Measurements from ENCODE around the gene SHH. TPM values are rescaled to one million over a fixed set of nuclear protein-coding genes. Genes with fewer than 3 reads are reported as not detected.

The SHH gene
- total and polyA plus RNA-seq, 7 experiments from 2014 or later: not detected

GRCh38 chr7:155836216-155837125 lies 24.2 kb upstream of the SHH start:
- H3K9me3 Mint-ChIP-seq: no peaks in the 10 kb centered on the region
- H3K36me3 ChIP-seq (ENCODE audit: control insufficient read depth in 2 of 3, insufficient read depth in 3 of 3, low read length in 3 of 3): no peaks in the 10 kb centered on the region
- H3K4me1 ChIP-seq (ENCODE audit: control insufficient read depth in 2 of 2, insufficient read depth in 2 of 2, low read length in 2 of 2): no peaks in the 10 kb centered on the region
- ATAC-seq (no peak), DNase-seq (no peak)
- CTCF ChIA-PET: no interaction called here
- H3K27ac ChIP-seq (ENCODE audit: low read depth, low read length): no peak overlapping the region
- H3K4me1 Mint-ChIP-seq: no peaks in the 10 kb centered on the region
- intact Hi-C loops (cut with micrococcal nuclease): no loop called here
- no peak overlapping the region for H3K4me3 ChIP-seq (ENCODE audit: low read length)
- no peaks in the 10 kb centered on the region for H3K9me3 ChIP-seq (ENCODE audit: control insufficient read depth in 2 of 3, low read length in 3 of 3)
- H3K27me3 Mint-ChIP-seq: peaks cover 0 to 5% (median 3%) of the 10 kb centered on the region in 5 donors
- POLR2A ChIA-PET: no interaction called here
- no peaks in the 10 kb centered on the region for H3K36me3 Mint-ChIP-seq
- H3K27ac Mint-ChIP-seq: no peak overlapping the region
- H3K27me3 ChIP-seq (ENCODE audit: control insufficient read depth in 2 of 2, insufficient read depth in 2 of 2, low read length in 2 of 2): no peaks in the 10 kb centered on the region
- no peak overlapping the region for H3K4me3 Mint-ChIP-seq

GRCh38 chr7:155835446-155836215 lies 23.4 kb upstream of the SHH start:
- Mint-ChIP-seq H3K27ac (no peak overlapping the region), H3K9me3 (no peaks in the 10 kb centered on the region), H3K4me1 (no peaks in the 10 kb centered on the region), H3K4me3 (no peak overlapping the region), H3K36me3 (no peaks in the 10 kb centered on the region), H3K27me3 (peaks cover 0 to 5% (median 3%) of the 10 kb centered on the region in 5 donors)
- Histone ChIP-seq H3K9me3 (ENCODE audit: control insufficient read depth in 2 of 3, low read length in 3 of 3) (no peaks in the 10 kb centered on the region), H3K36me3 (ENCODE audit: control insufficient read depth in 2 of 3, insufficient read depth in 3 of 3, low read length in 3 of 3) (no peaks in the 10 kb centered on the region), H3K27ac (ENCODE audit: low read depth, low read length) (no peak overlapping the region), H3K27me3 (ENCODE audit: control insufficient read depth in 2 of 2, insufficient read depth in 2 of 2, low read length in 2 of 2) (no peaks in the 10 kb centered on the region), H3K4me3 (ENCODE audit: low read length) (no peak overlapping the region), H3K4me1 (ENCODE audit: control insufficient read depth in 2 of 2, insufficient read depth in 2 of 2, low read length in 2 of 2) (no peaks in the 10 kb centered on the region)
- ATAC-seq (no peak), DNase-seq (no peak)
- intact Hi-C loops (cut with micrococcal nuclease): no loop called here
- CTCF ChIA-PET: no interaction called here
- POLR2A ChIA-PET: no interaction called here

GRCh38 chr7:155834486-155835048 lies 22.3 kb upstream of the SHH start:
- Histone ChIP-seq H3K9me3 (ENCODE audit: control insufficient read depth in 2 of 3, low read length in 3 of 3) (no peaks in the 10 kb centered on the region), H3K4me3 (ENCODE audit: low read length) (no peak overlapping the region), H3K36me3 (ENCODE audit: control insufficient read depth in 2 of 3, insufficient read depth in 3 of 3, low read length in 3 of 3) (no peaks in the 10 kb centered on the region), H3K4me1 (ENCODE audit: control insufficient read depth in 2 of 2, insufficient read depth in 2 of 2, low read length in 2 of 2) (no peaks in the 10 kb centered on the region), H3K27me3 (ENCODE audit: control insufficient read depth in 2 of 2, insufficient read depth in 2 of 2, low read length in 2 of 2) (no peaks in the 10 kb centered on the region), H3K27ac (ENCODE audit: low read depth, low read length) (no peak overlapping the region)
- no peak overlapping the region for H3K4me3 Mint-ChIP-seq
- ATAC-seq (no peak), DNase-seq (no peak)
- POLR2A ChIA-PET: no interaction called here
- H3K4me1 Mint-ChIP-seq: no peaks in the 10 kb centered on the region
- CTCF ChIA-PET: no interaction called here
- peaks cover 0 to 5% (median 5%) of the 10 kb centered on the region in 5 donors for H3K27me3 Mint-ChIP-seq
- no peaks in the 10 kb centered on the region for H3K36me3 Mint-ChIP-seq
- H3K27ac Mint-ChIP-seq: no peak overlapping the region
- intact Hi-C loops (cut with micrococcal nuclease): no loop called here
- no peaks in the 10 kb centered on the region for H3K9me3 Mint-ChIP-seq

GRCh38 chr7:155833651-155834050 lies 21.4 kb upstream of the SHH start:
- Histone ChIP-seq H3K4me3 (ENCODE audit: low read length) (no peak overlapping the region), H3K27ac (ENCODE audit: low read depth, low read length) (no peak overlapping the region), H3K9me3 (ENCODE audit: control insufficient read depth in 2 of 3, low read length in 3 of 3) (no peaks in the 10 kb centered on the region), H3K4me1 (ENCODE audit: control insufficient read depth in 2 of 2, insufficient read depth in 2 of 2, low read length in 2 of 2) (no peaks in the 10 kb centered on the region), H3K27me3 (ENCODE audit: control insufficient read depth in 2 of 2, insufficient read depth in 2 of 2, low read length in 2 of 2) (no peaks in the 10 kb centered on the region), H3K36me3 (ENCODE audit: control insufficient read depth in 2 of 3, insufficient read depth in 3 of 3, low read length in 3 of 3) (no peaks in the 10 kb centered on the region)
- ChIA-PET POLR2A (no interaction called here), CTCF (no interaction called here)
- no peak overlapping the region for H3K4me3 Mint-ChIP-seq
- DNase-seq (no peak), ATAC-seq (no peak)
- H3K9me3 Mint-ChIP-seq: no peaks in the 10 kb centered on the region
- H3K4me1 Mint-ChIP-seq: no peaks in the 10 kb centered on the region
- peaks cover 0 to 8% (median 5%) of the 10 kb centered on the region in 5 donors for H3K27me3 Mint-ChIP-seq
- intact Hi-C loops (cut with micrococcal nuclease): no loop called here
- H3K36me3 Mint-ChIP-seq: no peaks in the 10 kb centered on the region
- no peak overlapping the region for H3K27ac Mint-ChIP-seq

GRCh38 chr7:155832581-155832981 lies 20.3 kb upstream of the SHH start:
- no peaks in the 10 kb centered on the region for H3K36me3 ChIP-seq (ENCODE audit: control insufficient read depth in 2 of 3, insufficient read depth in 3 of 3, low read length in 3 of 3)
- H3K9me3 ChIP-seq (ENCODE audit: control insufficient read depth in 2 of 3, low read length in 3 of 3): no peaks in the 10 kb centered on the region
- no peak overlapping the region for H3K4me3 ChIP-seq (ENCODE audit: low read length)
- ATAC-seq: no peak
- H3K27ac ChIP-seq (ENCODE audit: low read depth, low read length): no peak overlapping the region
- no peaks in the 10 kb centered on the region for H3K9me3 Mint-ChIP-seq
- intact Hi-C loops (cut with micrococcal nuclease): no loop called here
- H3K27ac Mint-ChIP-seq: no peak overlapping the region
- no peaks in the 10 kb centered on the region for H3K4me1 Mint-ChIP-seq
- H3K4me1 ChIP-seq (ENCODE audit: control insufficient read depth in 2 of 2, insufficient read depth in 2 of 2, low read length in 2 of 2): no peaks in the 10 kb centered on the region
- no peaks in the 10 kb centered on the region for H3K27me3 ChIP-seq (ENCODE audit: control insufficient read depth in 2 of 2, insufficient read depth in 2 of 2, low read length in 2 of 2)
- CTCF ChIA-PET: no interaction called here
- no peak for DNase-seq
- H3K27me3 Mint-ChIP-seq: peaks cover 0 to 16% (median 6%) of the 10 kb centered on the region in 5 donors
- POLR2A ChIA-PET: no interaction called here
- no peaks in the 10 kb centered on the region for H3K36me3 Mint-ChIP-seq
- H3K4me3 Mint-ChIP-seq: no peak overlapping the region

- Histone ChIP-seq H3K4me1 (ENCODE audit: control insufficient read depth in 2 of 2, insufficient read depth in 2 of 2, low read length in 2 of 2) (no peaks in the 10 kb centered on the region), H3K4me3 (ENCODE audit: low read length) (no peak overlapping the region), H3K27me3 (ENCODE audit: control insufficient read depth in 2 of 2, insufficient read depth in 2 of 2, low read length in 2 of 2) (no peaks in the 10 kb centered on the region), H3K27ac (ENCODE audit: low read depth, low read length) (no peak overlapping the region), H3K36me3 (ENCODE audit: control insufficient read depth in 2 of 3, insufficient read depth in 3 of 3, low read length in 3 of 3) (no peaks in the 10 kb centered on the region), H3K9me3 (ENCODE audit: control insufficient read depth in 2 of 3, low read length in 3 of 3) (no peaks in the 10 kb centered on the region)
- H3K4me3 Mint-ChIP-seq: no peak overlapping the region
- intact Hi-C loops (cut with micrococcal nuclease): no loop called here
- H3K27ac Mint-ChIP-seq: peak overlapping the region in 1 of 9 donors; percentile 48
- ChIA-PET CTCF (no interaction called here), POLR2A (no interaction called here)
- peaks cover 0 to 17% (median 6%) of the 10 kb centered on the region in 5 donors for H3K27me3 Mint-ChIP-seq
- no peak for ATAC-seq
- H3K36me3 Mint-ChIP-seq: no peaks in the 10 kb centered on the region
- no peaks in the 10 kb centered on the region for H3K4me1 Mint-ChIP-seq
- H3K9me3 Mint-ChIP-seq: no peaks in the 10 kb centered on the region
- DNase-seq: no peak
Measured at GRCh38 chr7:155831807-155832524, 19.7 kb upstream of the SHH start.
